Measurements from ENCODE around the gene SUGCT. TPM values are rescaled to one million over a fixed set of nuclear protein-coding genes. Genes with fewer than 3 reads are reported as not detected.
"Not testable (repeated sequence)": the region's sequence is repeated elsewhere in the genome, so short reads cannot be mapped to it uniquely, and the experiment has no call there.

Gene SUGCT
- total RNA-seq, 3 donors from 2014 or later: 2.3 to 4.5 (median 4.0) TPM

DNA sequence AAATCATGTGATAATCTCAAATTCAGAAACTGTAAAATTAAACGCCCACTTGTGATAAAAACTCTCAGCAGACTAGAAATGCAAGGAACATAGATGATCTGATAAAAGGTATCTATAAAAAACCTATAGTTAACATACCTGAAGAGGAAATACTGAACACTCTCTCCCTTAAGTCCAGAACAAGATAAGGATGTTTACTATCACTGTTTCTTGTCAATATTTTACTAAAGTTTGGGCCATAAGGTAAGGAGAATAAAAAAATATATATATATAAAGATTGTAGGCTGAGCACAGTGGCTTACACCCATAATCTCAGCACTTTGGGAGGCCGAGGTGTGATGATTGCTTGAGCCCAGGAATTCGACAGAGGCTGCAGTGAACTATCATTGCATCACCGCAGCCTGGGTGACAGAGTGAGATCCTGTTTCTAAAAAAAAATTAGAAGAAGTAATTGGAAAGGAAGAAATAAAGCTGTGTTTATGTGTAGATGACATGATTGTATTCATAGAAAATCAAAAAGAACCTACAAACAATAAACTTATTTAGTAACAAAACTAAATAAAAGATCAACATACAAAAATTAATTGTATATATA, 28.8 kb upstream of the SUGCT start:
- H3K4me3 ChIP-seq: no peak overlapping the region
- intact Hi-C loops (cut with DNase I; ENCODE audit: low total_unique reads): no loop called here
- no peaks in the 10 kb centered on the region for H3K9me3 ChIP-seq
- no peak for DNase-seq (ENCODE audit: low spot score in 2 of 2)
- no peaks in the 10 kb centered on the region for H3K4me1 ChIP-seq
- H3K36me3 ChIP-seq: no peaks in the 10 kb centered on the region
- H3K27ac ChIP-seq: no peak overlapping the region
- no peak for TF ChIP-seq POLR2A (IDR thresholded peaks at IDR 0.05)
- TF ChIP-seq, protein P1, sequence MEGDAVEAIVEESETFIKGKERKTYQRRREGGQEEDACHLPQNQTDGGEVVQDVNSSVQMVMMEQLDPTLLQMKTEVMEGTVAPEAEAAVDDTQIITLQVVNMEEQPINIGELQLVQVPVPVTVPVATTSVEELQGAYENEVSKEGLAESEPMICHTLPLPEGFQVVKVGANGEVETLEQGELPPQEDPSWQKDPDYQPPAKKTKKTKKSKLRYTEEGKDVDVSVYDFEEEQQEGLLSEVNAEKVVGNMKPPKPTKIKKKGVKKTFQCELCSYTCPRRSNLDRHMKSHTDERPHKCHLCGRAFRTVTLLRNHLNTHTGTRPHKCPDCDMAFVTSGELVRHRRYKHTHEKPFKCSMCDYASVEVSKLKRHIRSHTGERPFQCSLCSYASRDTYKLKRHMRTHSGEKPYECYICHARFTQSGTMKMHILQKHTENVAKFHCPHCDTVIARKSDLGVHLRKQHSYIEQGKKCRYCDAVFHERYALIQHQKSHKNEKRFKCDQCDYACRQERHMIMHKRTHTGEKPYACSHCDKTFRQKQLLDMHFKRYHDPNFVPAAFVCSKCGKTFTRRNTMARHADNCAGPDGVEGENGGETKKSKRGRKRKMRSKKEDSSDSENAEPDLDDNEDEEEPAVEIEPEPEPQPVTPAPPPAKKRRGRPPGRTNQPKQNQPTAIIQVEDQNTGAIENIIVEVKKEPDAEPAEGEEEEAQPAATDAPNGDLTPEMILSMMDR (IDR thresholded peaks at IDR 0.05): no peak
- no peak for TF ChIP-seq POLR2AphosphoS5 (IDR thresholded peaks at IDR 0.05)
- H3K27me3 ChIP-seq: no peaks in the 10 kb centered on the region

DNA sequence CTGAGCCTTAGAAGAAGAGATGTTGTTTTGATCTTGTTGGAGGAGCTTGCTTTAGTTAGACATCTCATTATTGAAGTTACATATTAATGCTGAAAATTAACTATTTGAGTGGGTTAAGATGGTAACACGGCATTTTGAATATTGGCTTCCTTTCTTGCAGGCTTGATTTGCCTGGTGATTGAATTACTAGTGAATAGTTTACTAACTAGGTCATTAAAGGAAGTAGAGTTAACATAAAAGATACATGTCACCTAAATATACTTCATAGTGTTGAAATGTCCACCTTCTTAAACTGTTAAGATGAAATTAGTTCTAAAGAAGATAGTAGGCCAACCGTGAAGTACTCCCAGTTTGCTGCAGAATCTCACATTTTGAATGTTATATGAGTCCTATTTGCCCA, 18.9 kb upstream of the SUGCT start:
- Histone ChIP-seq H3K4me1 (no peaks in the 10 kb centered on the region), H3K27ac (no peak overlapping the region), H3K36me3 (no peaks in the 10 kb centered on the region), H3K9me3 (no peaks in the 10 kb centered on the region), H3K27me3 (no peaks in the 10 kb centered on the region), H3K4me3 (no peak overlapping the region)
- TF ChIP-seq, protein P1 (IDR thresholded peaks at IDR 0.05): no peak
- no peak for TF ChIP-seq POLR2AphosphoS5 (IDR thresholded peaks at IDR 0.05)
- no peak for TF ChIP-seq POLR2A (IDR thresholded peaks at IDR 0.05)
- no peak for DNase-seq (ENCODE audit: low spot score in 2 of 2)
- intact Hi-C loops (cut with DNase I; ENCODE audit: low total_unique reads): no loop called here

DNA sequence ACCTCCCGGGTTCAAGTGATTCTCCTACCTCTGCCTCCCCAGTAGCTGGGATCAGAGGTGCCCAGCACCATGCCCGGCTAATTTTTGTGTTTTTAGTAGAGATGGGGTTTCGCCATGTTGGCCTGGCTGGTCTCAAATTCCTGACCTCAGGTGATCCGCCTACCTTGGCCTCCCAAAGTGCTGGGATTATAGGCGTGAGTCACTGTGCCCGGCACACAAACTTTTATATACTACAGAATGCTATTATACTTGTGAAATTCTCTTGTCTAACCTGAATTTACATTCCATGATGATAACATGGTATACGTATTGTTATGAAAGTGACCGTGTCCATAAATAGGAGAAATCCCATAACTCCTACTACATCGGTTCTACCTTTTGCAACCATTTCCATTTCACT, 17.6 kb upstream of the SUGCT start:
- H3K36me3 ChIP-seq; H3K4me1 ChIP-seq; DNase-seq (ENCODE audit: low spot score in 2 of 2); H3K9me3 ChIP-seq; H3K27ac ChIP-seq; intact Hi-C loops (cut with DNase I; ENCODE audit: low total_unique reads); H3K4me3 ChIP-seq; H3K27me3 ChIP-seq: not testable (repeated sequence)

DNA sequence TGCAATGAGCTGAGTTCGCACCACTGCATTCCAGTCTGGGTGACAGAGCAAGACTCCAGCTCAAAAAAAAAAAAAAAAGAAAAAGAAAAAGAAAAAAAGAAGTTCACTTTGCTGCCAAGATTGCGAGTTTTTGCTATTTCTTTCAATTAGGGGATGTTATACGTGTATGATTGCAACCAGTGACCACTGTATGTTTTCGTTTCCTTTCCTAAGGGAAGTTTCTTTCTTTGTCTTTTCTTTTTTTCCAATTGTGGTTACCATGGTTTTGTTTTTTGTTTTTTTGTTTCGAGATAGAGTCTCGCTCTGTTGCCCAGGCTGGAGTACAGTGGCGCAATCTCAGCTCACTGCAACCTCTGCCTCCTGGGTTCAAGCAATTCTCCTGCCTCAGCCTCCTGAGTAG, 16.6 kb upstream of the SUGCT start:
- H3K4me1 ChIP-seq; H3K27ac ChIP-seq; H3K4me3 ChIP-seq; H3K27me3 ChIP-seq; H3K36me3 ChIP-seq; intact Hi-C loops (cut with DNase I; ENCODE audit: low total_unique reads); H3K9me3 ChIP-seq; DNase-seq (ENCODE audit: low spot score in 2 of 2): not testable (repeated sequence)

DNA sequence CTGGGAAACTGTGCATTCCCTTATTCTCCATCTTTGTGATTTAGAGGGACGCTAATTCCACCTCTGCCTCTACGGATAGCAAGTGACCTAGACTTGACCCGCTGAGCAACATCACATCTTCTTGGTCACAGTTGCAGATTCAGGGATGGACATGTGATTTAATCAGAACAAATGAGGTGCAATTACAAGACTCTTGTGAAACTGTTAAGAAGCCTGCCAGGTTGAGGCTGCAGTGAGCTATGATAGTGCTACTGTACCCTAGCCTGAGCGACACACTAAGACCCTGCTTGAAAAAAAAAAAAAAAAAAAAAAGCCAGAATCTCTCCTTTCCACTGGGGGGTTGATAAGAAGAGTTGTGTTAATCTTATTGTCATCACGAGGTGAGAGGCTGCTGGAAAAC, 14.8 kb upstream of the SUGCT start:
- H3K27ac ChIP-seq: no peak overlapping the region
- intact Hi-C loops (cut with DNase I; ENCODE audit: low total_unique reads): no loop called here
- DNase-seq (ENCODE audit: low spot score in 2 of 2): no peak
- no peaks in the 10 kb centered on the region for H3K9me3 ChIP-seq
- no peaks in the 10 kb centered on the region for H3K4me1 ChIP-seq
- TF ChIP-seq POLR2A (IDR thresholded peaks at IDR 0.05) (no peak), POLR2AphosphoS5 (IDR thresholded peaks at IDR 0.05) (no peak)
- TF ChIP-seq, protein P1 (IDR thresholded peaks at IDR 0.05): no peak
- no peaks in the 10 kb centered on the region for H3K36me3 ChIP-seq
- no peak overlapping the region for H3K4me3 ChIP-seq
- H3K27me3 ChIP-seq: no peaks in the 10 kb centered on the region

DNA sequence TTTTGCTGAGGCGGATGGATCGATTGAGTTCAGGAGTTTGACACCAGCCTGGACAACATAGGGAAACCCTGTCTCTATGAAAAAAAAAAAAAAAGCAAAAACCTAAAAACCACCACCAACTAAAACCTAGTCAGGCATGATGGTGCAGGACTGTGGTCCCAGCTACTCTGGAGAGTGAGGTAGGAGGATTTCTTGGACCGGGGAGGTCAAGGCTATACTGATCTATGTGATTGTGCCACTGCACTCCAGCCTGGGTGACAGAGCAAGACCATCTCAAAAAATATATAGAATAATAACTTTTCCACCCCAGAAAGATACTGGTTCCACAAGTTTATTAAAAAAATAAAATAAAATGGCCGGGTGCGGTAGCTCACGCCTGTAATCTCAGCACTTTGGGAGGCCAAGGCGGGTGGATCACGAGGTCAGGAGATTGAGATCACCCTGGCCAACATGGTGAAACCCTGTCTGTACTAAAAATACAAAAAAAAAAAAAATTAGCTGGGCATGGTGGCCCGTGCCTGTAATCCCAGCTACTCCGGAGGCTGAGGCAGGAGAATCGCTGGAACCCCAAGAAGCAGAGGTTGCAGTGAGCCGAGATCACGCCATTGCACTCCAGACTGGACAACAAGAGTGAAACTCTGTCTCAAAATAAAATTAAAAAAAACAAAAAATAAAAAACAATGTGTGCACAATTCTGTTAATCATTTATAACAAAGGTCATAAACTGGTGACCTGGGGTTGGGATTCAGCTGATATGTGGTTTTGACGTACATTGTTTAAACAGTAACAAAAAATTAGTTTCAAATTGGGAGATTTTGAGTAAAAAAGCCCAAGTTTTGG, 12.5 kb upstream of the SUGCT start:
- H3K36me3 ChIP-seq; DNase-seq (ENCODE audit: low spot score in 2 of 2); H3K9me3 ChIP-seq; H3K4me3 ChIP-seq; H3K27ac ChIP-seq; H3K4me1 ChIP-seq; intact Hi-C loops (cut with DNase I; ENCODE audit: low total_unique reads); H3K27me3 ChIP-seq: not testable (repeated sequence)
